ENCODE results near the gene SMG5.

Gene SMG5

GRCh38 chr1:156253634-156254033 is 29.0 kb downstream of the SMG5 start:
- TF ChIP-seq ZFX (IDR thresholded peaks at IDR 0.05), result no peak
- no peak for TF ChIP-seq CTCF (conservative IDR thresholded peaks at IDR 0.05)
- no peak overlapping the region for H3K27ac ChIP-seq

GRCh38 chr1:156251527-156251926 is 31.1 kb downstream of the SMG5 start:
- no peak overlapping the region for H3K27ac ChIP-seq
- no peak for TF ChIP-seq CTCF (conservative IDR thresholded peaks at IDR 0.05)
- no peak for TF ChIP-seq ZFX (IDR thresholded peaks at IDR 0.05)

- no peak overlapping the region for H3K27ac ChIP-seq
- TF ChIP-seq CTCF (conservative IDR thresholded peaks at IDR 0.05) (no peak), ZFX (IDR thresholded peaks at IDR 0.05) (no peak)
Observed at GRCh38 chr1:156249593-156249992, 33.0 kb downstream of the SMG5 start.

- H3K27ac ChIP-seq, result no peak overlapping the region
- no peak for TF ChIP-seq ZFX (IDR thresholded peaks at IDR 0.05)
Observed at GRCh38 chr1:156248323-156248683, 34.3 kb downstream of the SMG5 start.

GRCh38 chr1:156247460-156248322 is 34.9 kb downstream of the SMG5 start, which contains the start of gene PAQR6:
PAQR6 (minus strand) TSS chr1:156248056; CDS start chr1:156246731, 1,325 bp downstream.
- TF ChIP-seq CTCF (conservative IDR thresholded peaks at IDR 0.05) (no peak), ZFX (IDR thresholded peaks at IDR 0.05) (no peak)
- H3K27ac ChIP-seq, result no peak within 1 kb of the TSS

- H3K27ac ChIP-seq, result no peak overlapping the region
- no peak for TF ChIP-seq ZFX (IDR thresholded peaks at IDR 0.05)
- no peak for TF ChIP-seq CTCF (conservative IDR thresholded peaks at IDR 0.05)
Observed at GRCh38 chr1:156246781-156247459, 35.7 kb downstream of the SMG5 start.

- TF ChIP-seq CTCF (conservative IDR thresholded peaks at IDR 0.05) (no peak), ZFX (IDR thresholded peaks at IDR 0.05) (no peak)
- no peak overlapping the region for H3K27ac ChIP-seq
Observed at GRCh38 chr1:156246241-156246780, 36.3 kb downstream of the SMG5 start.
